22Rv1 (cell line): ENCODE measurements around the gene MB21D2.

Experiments used
- ZFX ChIP-seq: fragments of 450-650 bp; IDR thresholded peaks from 2 replicates; pipeline ENCODE4 v1.6.1; 2017; ENCODE audit warnings: antibody characterized with exemption, borderline replicate concordance
- TF ChIP-seq, protein P1 (sequence below): fragments of 450-650 bp; IDR thresholded peaks from 2 replicates; pipeline ENCODE4 v1.5.1; 2017; ENCODE audit warnings: mild to moderate bottlenecking

DNA sequence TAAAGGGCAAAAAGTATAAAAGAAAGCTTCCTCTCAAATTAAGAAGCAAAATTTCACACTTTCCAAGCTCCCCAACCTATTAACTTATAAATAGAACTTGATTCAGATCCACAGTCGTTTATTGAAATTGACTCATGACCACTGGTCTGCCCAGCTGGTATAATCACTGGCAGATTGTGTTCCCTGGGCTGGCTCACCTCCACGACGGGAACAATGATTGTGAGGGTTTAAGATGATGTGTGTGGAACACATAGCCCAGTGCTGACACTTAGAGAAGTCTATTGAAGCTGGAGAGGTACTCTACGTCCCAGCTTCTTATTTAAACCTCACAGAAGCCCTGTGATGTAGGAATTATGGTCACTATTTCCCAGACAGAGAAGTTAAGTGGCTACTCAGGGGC lies 90.4 kb downstream of the MB21D2 start:
- TF ChIP-seq, protein P1, sequence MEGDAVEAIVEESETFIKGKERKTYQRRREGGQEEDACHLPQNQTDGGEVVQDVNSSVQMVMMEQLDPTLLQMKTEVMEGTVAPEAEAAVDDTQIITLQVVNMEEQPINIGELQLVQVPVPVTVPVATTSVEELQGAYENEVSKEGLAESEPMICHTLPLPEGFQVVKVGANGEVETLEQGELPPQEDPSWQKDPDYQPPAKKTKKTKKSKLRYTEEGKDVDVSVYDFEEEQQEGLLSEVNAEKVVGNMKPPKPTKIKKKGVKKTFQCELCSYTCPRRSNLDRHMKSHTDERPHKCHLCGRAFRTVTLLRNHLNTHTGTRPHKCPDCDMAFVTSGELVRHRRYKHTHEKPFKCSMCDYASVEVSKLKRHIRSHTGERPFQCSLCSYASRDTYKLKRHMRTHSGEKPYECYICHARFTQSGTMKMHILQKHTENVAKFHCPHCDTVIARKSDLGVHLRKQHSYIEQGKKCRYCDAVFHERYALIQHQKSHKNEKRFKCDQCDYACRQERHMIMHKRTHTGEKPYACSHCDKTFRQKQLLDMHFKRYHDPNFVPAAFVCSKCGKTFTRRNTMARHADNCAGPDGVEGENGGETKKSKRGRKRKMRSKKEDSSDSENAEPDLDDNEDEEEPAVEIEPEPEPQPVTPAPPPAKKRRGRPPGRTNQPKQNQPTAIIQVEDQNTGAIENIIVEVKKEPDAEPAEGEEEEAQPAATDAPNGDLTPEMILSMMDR = no peak
- no peak for TF ChIP-seq ZFX
